Measurements from ENCODE around the gene DZIP1L. TPM values are rescaled to one million over a fixed set of nuclear protein-coding genes. Genes with fewer than 3 reads are reported as not detected.

The DZIP1L gene
- total RNA-seq, 2 experiments from 2014 or later = not detected

- intact Hi-C loops (cut with micrococcal nuclease) = no loop called here
- Mint-ChIP-seq H3K4me3 (no peak overlapping the region), H3K4me1 (ENCODE audit: low read depth) (no peaks in the 10 kb centered on the region), H3K9me3 (no peaks in the 10 kb centered on the region), H3K27ac (no peak overlapping the region), H3K36me3 (ENCODE audit: low read depth) (no peaks in the 10 kb centered on the region), H3K27me3 (ENCODE audit: low read depth) (peaks cover 18% of the 10 kb centered on the region)
- CTCF ChIA-PET = interaction anchor here (1.5 to 1.6 kb wide), 2 partner anchors 9 to 14 kb away, joined by 4 read pairs; no protein-coding TSS in a partner anchor
- DNase-seq = no peak
Observed at GRCh38 chr3:138043266-138044029, 72.0 kb downstream of the DZIP1L start.

- no peak for DNase-seq
- no peaks in the 10 kb centered on the region for H3K4me1 Mint-ChIP-seq (ENCODE audit: low read depth)
- intact Hi-C loops (cut with micrococcal nuclease) = no loop called here
- no peaks in the 10 kb centered on the region for H3K36me3 Mint-ChIP-seq (ENCODE audit: low read depth)
- H3K9me3 Mint-ChIP-seq = no peaks in the 10 kb centered on the region
- no peak overlapping the region for H3K4me3 Mint-ChIP-seq
- CTCF ChIA-PET = interaction anchor here (0.6 to 0.7 kb wide), 2 partner anchors 10 to 212 kb away, joined by 3 read pairs; no protein-coding TSS in a partner anchor
- H3K27ac Mint-ChIP-seq = no peak overlapping the region
- H3K27me3 Mint-ChIP-seq (ENCODE audit: low read depth) = peaks cover 25% of the 10 kb centered on the region
Observed at GRCh38 chr3:138042043-138042442, 73.4 kb downstream of the DZIP1L start.

- intact Hi-C loops (cut with micrococcal nuclease) = no loop called here
- no peak overlapping the region for H3K27ac Mint-ChIP-seq
- no peaks in the 10 kb centered on the region for H3K36me3 Mint-ChIP-seq (ENCODE audit: low read depth)
- CTCF ChIA-PET = interaction anchor here (0.8 to 1.6 kb wide), 2 partner anchors 79 to 81 kb away, joined by 3 read pairs; no protein-coding TSS in a partner anchor
- H3K9me3 Mint-ChIP-seq = no peaks in the 10 kb centered on the region
- no peaks in the 10 kb centered on the region for H3K4me1 Mint-ChIP-seq (ENCODE audit: low read depth)
- H3K4me3 Mint-ChIP-seq = no peak overlapping the region
- H3K27me3 Mint-ChIP-seq (ENCODE audit: low read depth) = peaks cover 19% of the 10 kb centered on the region
- DNase-seq = no peak
Observed at GRCh38 chr3:138038725-138039462, 76.5 kb downstream of the DZIP1L start.

- Mint-ChIP-seq H3K4me3 (no peak overlapping the region), H3K9me3 (no peaks in the 10 kb centered on the region), H3K4me1 (ENCODE audit: low read depth) (no peaks in the 10 kb centered on the region), H3K27ac (no peak overlapping the region), H3K27me3 (ENCODE audit: low read depth) (peaks cover 20% of the 10 kb centered on the region), H3K36me3 (ENCODE audit: low read depth) (no peaks in the 10 kb centered on the region)
- CTCF ChIA-PET = interaction anchor here (0.6 to 1.2 kb wide), 2 partner anchors 16 to 247 kb away, joined by 3 to 4 read pairs; no protein-coding TSS in a partner anchor
- DNase-seq = no peak
- intact Hi-C loops (cut with micrococcal nuclease) = no loop called here
Observed at GRCh38 chr3:138036572-138036971, 78.8 kb downstream of the DZIP1L start.

- Mint-ChIP-seq H3K27me3 (ENCODE audit: low read depth) (peaks cover 23% of the 10 kb centered on the region), H3K4me3 (no peak overlapping the region), H3K9me3 (no peaks in the 10 kb centered on the region), H3K4me1 (ENCODE audit: low read depth) (no peaks in the 10 kb centered on the region), H3K27ac (no peak overlapping the region), H3K36me3 (ENCODE audit: low read depth) (no peaks in the 10 kb centered on the region)
- intact Hi-C loops (cut with micrococcal nuclease) = no loop called here
- DNase-seq = no peak
- CTCF ChIA-PET = no interaction called here
Observed at GRCh38 chr3:138034918-138035317, 80.5 kb downstream of the DZIP1L start.

- H3K27ac Mint-ChIP-seq = no peak overlapping the region
Observed at GRCh38 chr3:138033202-138033691, 82.2 kb downstream of the DZIP1L start.

GRCh38 chr3:138032567-138032966 lies 82.8 kb downstream of the DZIP1L start:
- Mint-ChIP-seq H3K4me3 (no peak overlapping the region), H3K9me3 (no peaks in the 10 kb centered on the region), H3K27ac (no peak overlapping the region), H3K36me3 (ENCODE audit: low read depth) (no peaks in the 10 kb centered on the region), H3K27me3 (ENCODE audit: low read depth) (peaks cover 11% of the 10 kb centered on the region), H3K4me1 (ENCODE audit: low read depth) (no peaks in the 10 kb centered on the region)
- CTCF ChIA-PET = no interaction called here
- DNase-seq = no peak
- intact Hi-C loops (cut with micrococcal nuclease) = no loop called here

More at GRCh38 chr3:138033202-138033691, 82.2 kb downstream of the DZIP1L start:
- no peak for DNase-seq
- H3K4me3 Mint-ChIP-seq = no peak overlapping the region
- no peaks in the 10 kb centered on the region for H3K36me3 Mint-ChIP-seq (ENCODE audit: low read depth)
- no peaks in the 10 kb centered on the region for H3K9me3 Mint-ChIP-seq
- CTCF ChIA-PET = interaction anchor here (0.8 kb wide), 1 partner anchor 88 kb away, joined by 3 read pairs; no protein-coding TSS in a partner anchor
- peaks cover 16% of the 10 kb centered on the region for H3K27me3 Mint-ChIP-seq (ENCODE audit: low read depth)
- intact Hi-C loops (cut with micrococcal nuclease) = no loop called here
- no peaks in the 10 kb centered on the region for H3K4me1 Mint-ChIP-seq (ENCODE audit: low read depth)

GRCh38 chr3:138031536-138031935 lies 83.9 kb downstream of the DZIP1L start:
- Mint-ChIP-seq H3K9me3 (no peaks in the 10 kb centered on the region), H3K36me3 (ENCODE audit: low read depth) (no peaks in the 10 kb centered on the region), H3K27ac (no peak overlapping the region), H3K4me1 (ENCODE audit: low read depth) (no peaks in the 10 kb centered on the region), H3K27me3 (ENCODE audit: low read depth) (peaks cover 9% of the 10 kb centered on the region), H3K4me3 (no peak overlapping the region)
- CTCF ChIA-PET = no interaction called here
- no peak for DNase-seq
- intact Hi-C loops (cut with micrococcal nuclease) = no loop called here

- no peaks in the 10 kb centered on the region for H3K36me3 Mint-ChIP-seq (ENCODE audit: low read depth)
- CTCF ChIA-PET = interaction anchor here (1.4 kb wide), 1 partner anchor 18 kb away, joined by 3 read pairs; no protein-coding TSS in a partner anchor
Observed at GRCh38 chr3:138030734-138031280, 84.6 kb downstream of the DZIP1L start.

GRCh38 chr3:138027821-138028220 lies 87.6 kb downstream of the DZIP1L start:
- Mint-ChIP-seq H3K27me3 (ENCODE audit: low read depth) (peaks cover 13% of the 10 kb centered on the region), H3K4me1 (ENCODE audit: low read depth) (no peaks in the 10 kb centered on the region), H3K27ac (no peak overlapping the region), H3K9me3 (no peaks in the 10 kb centered on the region), H3K36me3 (ENCODE audit: low read depth) (no peaks in the 10 kb centered on the region), H3K4me3 (no peak overlapping the region)
- intact Hi-C loops (cut with micrococcal nuclease) = no loop called here
- CTCF ChIA-PET = no interaction called here
- no peak for DNase-seq

More at GRCh38 chr3:138030734-138031280, 84.6 kb downstream of the DZIP1L start:
- Mint-ChIP-seq H3K9me3 (no peaks in the 10 kb centered on the region), H3K4me3 (no peak overlapping the region), H3K27me3 (ENCODE audit: low read depth) (peaks cover 14% of the 10 kb centered on the region), H3K27ac (no peak overlapping the region), H3K4me1 (ENCODE audit: low read depth) (no peaks in the 10 kb centered on the region)
- intact Hi-C loops (cut with micrococcal nuclease) = no loop called here
- no peak for DNase-seq

GRCh38 chr3:138025553-138025952 lies 89.9 kb downstream of the DZIP1L start:
- H3K9me3 Mint-ChIP-seq = no peaks in the 10 kb centered on the region
- no peak overlapping the region for H3K4me3 Mint-ChIP-seq
- H3K4me1 Mint-ChIP-seq (ENCODE audit: low read depth) = no peaks in the 10 kb centered on the region
- CTCF ChIA-PET = no interaction called here
- intact Hi-C loops (cut with micrococcal nuclease) = no loop called here
- H3K36me3 Mint-ChIP-seq (ENCODE audit: low read depth) = no peaks in the 10 kb centered on the region
- H3K27ac Mint-ChIP-seq = no peak overlapping the region
- H3K27me3 Mint-ChIP-seq (ENCODE audit: low read depth) = peaks cover 10% of the 10 kb centered on the region
- no peak for DNase-seq

GRCh38 chr3:138023754-138024153 lies 91.7 kb downstream of the DZIP1L start:
- Mint-ChIP-seq H3K9me3 (no peaks in the 10 kb centered on the region), H3K4me1 (ENCODE audit: low read depth) (no peaks in the 10 kb centered on the region), H3K36me3 (ENCODE audit: low read depth) (no peaks in the 10 kb centered on the region), H3K27me3 (ENCODE audit: low read depth) (peaks cover 10% of the 10 kb centered on the region), H3K27ac (no peak overlapping the region), H3K4me3 (no peak overlapping the region)
- intact Hi-C loops (cut with micrococcal nuclease) = no loop called here
- no peak for DNase-seq
- CTCF ChIA-PET = no interaction called here

Data from activated naive CD4-positive, alpha-beta T cell treated with anti-CD3 and anti-CD28 coated beads for 36 hours (primary cell).